M059J (cell line): ENCODE results near the gene FAM78A. TPM values are rescaled to one million over a fixed set of nuclear protein-coding genes. Genes with fewer than 3 reads are reported as not detected.
"Not testable (repeated sequence)": the region's sequence is repeated elsewhere in the genome, so short reads cannot be mapped to it uniquely, and the experiment has no call there.

Experiments
- DNase-seq: peaks from one replicate; pipeline ENCODE4 v3.0.0-alpha.2; 2012; ENCODE audit warnings: low read depth
- total RNA-seq: library from RNA; depleted of rRNA; stranded (reverse); fragments of >200 nt; shearing (Covaris generic); gene quantifications from 2 replicates; pipeline ENCODE4 v1.2.3, GENCODE V29; 2014

Gene FAM78A
- total RNA-seq, 1 experiment from 2014 or later: 0.49 TPM

GRCh38 chr9:131266266-131267229, 9.8 kb downstream of the FAM78A start:
- DNase-seq: no peak

- DNase-seq: no peak
Measured at GRCh38 chr9:131264231-131264630, 12.1 kb downstream of the FAM78A start.

- DNase-seq: no peak
Measured at GRCh38 chr9:131263701-131264100, 12.6 kb downstream of the FAM78A start.

- not testable (repeated sequence) for DNase-seq
Measured at GRCh38 chr9:131263033-131263343, 13.3 kb downstream of the FAM78A start.

GRCh38 chr9:131262327-131263032, 13.8 kb downstream of the FAM78A start:
- no peak for DNase-seq

GRCh38 chr9:131260751-131261452, 15.4 kb downstream of the FAM78A start:
- no peak for DNase-seq

GRCh38 chr9:131259916-131260597, 16.3 kb downstream of the FAM78A start:
- no peak for DNase-seq

GRCh38 chr9:131259432-131259898, 16.8 kb downstream of the FAM78A start:
- no peak for DNase-seq

GRCh38 chr9:131258698-131259431, 17.4 kb downstream of the FAM78A start:
- no peak for DNase-seq

- no peak for DNase-seq
Measured at GRCh38 chr9:131258186-131258585, 18.1 kb downstream of the FAM78A start.

GRCh38 chr9:131257266-131258025, 18.9 kb downstream of the FAM78A start:
- no peak for DNase-seq

- DNase-seq: no peak
Measured at GRCh38 chr9:131255676-131256197, 20.6 kb downstream of the FAM78A start.

- no peak for DNase-seq
Measured at GRCh38 chr9:131254626-131255025, 21.7 kb downstream of the FAM78A start.

- DNase-seq: peak; percentile 25
Measured at GRCh38 chr9:131253891-131254491, 22.3 kb downstream of the FAM78A start.

GRCh38 chr9:131252120-131252519, 24.2 kb downstream of the FAM78A start:
- no peak for DNase-seq

- no peak for DNase-seq
Measured at GRCh38 chr9:131246618-131247017, 29.7 kb downstream of the FAM78A start.

- not testable (repeated sequence) for DNase-seq
Measured at GRCh38 chr9:131244331-131244730, 32.0 kb downstream of the FAM78A start.

- no peak for DNase-seq
Measured at GRCh38 chr9:131240047-131240921, 36.0 kb downstream of the FAM78A start.
